Lung (tissue), 12 donors: ENCODE data around the gene FYB1. TPM values are rescaled to one million over a fixed set of nuclear protein-coding genes. Genes with fewer than 3 reads are reported as not detected.

ENCODE experiments used
- ATAC-seq: fragments of 200-7000 bp; cut with Tn5 transposase; one replicate; pipeline ENCODE4 v1.9.1; 2020; ENCODE audit warnings: moderate number of reproducible peaks; ENCODE audit not compliant: insufficient read depth, low FRiP score
- DNase-seq, 3 donors: peaks; one replicate each; pipeline ENCODE4 v3.0.0-alpha.2; 2013 to 2017
- H3K27ac ChIP-seq, 2 donors: one replicate each; pipeline ENCODE4 v1.5.1; 2013; ENCODE audit warnings: mild to moderate bottlenecking in 2 of 2, moderate library complexity in 2 of 2, control low read depth in 1 of 2, inconsistent platforms in 1 of 2, low read depth in 1 of 2, low read length in 1 of 2
- H3K27me3 ChIP-seq, 3 donors: one replicate each; pipeline ENCODE4 v1.5.1; 2013; ENCODE audit warnings: low read length in 2 of 3; ENCODE audit not compliant: control insufficient read depth in 3 of 3, insufficient read depth in 3 of 3
- H3K36me3 ChIP-seq, 4 donors: one replicate each; pipeline ENCODE4 v1.5.1; 2013; ENCODE audit warnings: low read length in 4 of 4, mild to moderate bottlenecking in 1 of 4, moderate library complexity in 1 of 4; ENCODE audit not compliant: control insufficient read depth in 4 of 4, insufficient read depth in 4 of 4
- H3K4me1 ChIP-seq, 5 donors: one replicate each; pipeline ENCODE4 v1.5.1; 2013; ENCODE audit warnings: low read length in 5 of 5, mild to moderate bottlenecking in 2 of 5, moderate library complexity in 1 of 5; ENCODE audit not compliant: control insufficient read depth in 5 of 5, insufficient read depth in 5 of 5
- H3K4me3 ChIP-seq: one replicate; pipeline ENCODE4 v1.5.1; 2013; ENCODE audit warnings: mild to moderate bottlenecking, control low read depth, moderate library complexity
- H3K9ac ChIP-seq, 2 donors: one replicate each; pipeline ENCODE4 v1.5.1; 2013; ENCODE audit warnings: low read length in 2 of 2, control low read depth in 1 of 2; ENCODE audit not compliant: insufficient read depth in 1 of 2
- H3K9me3 ChIP-seq, 4 donors: one replicate each; pipeline ENCODE4 v1.5.1; 2013; ENCODE audit warnings: low read length in 3 of 4, mild to moderate bottlenecking in 1 of 4, moderate library complexity in 1 of 4; ENCODE audit not compliant: control insufficient read depth in 4 of 4, insufficient read depth in 3 of 4
- CTCF ChIP-seq: IDR thresholded peaks from 2 replicates; pipeline ENCODE4 v1.5.1; 2012; ENCODE audit warnings: mild to moderate bottlenecking; ENCODE audit errors: control extremely low read depth, extremely low read depth
- WGBS, 2 donors: extraction: QIAGEN DNeasy Blood & Tissue Kit; methylation state at CpG; one replicate each; pipeline ENCODE4 v1.1.7; 2013; 5-methylcytosine and 5-hydroxymethylcytosine counted together
- polyA plus RNA-seq, 2 donors: library from polyadenylated mRNA; stranded (reverse); fragments of 200-250 nt; gene quantifications; one replicate each; pipeline ENCODE4 v1.2.1, GENCODE V29; 2013
- total RNA-seq, 2 donors: library from RNA; depleted of rRNA in 1 of 2; stranded (reverse); fragments of >200 nt in 1 of 2; gene quantifications; one replicate each; pipeline ENCODE4 v1.2.1, GENCODE V29; 2014 to 2021
- donor health status: control.
- donor health status: control.
- donor health status: Bipolar disorder and iron deficiency.
- donor health status: healthy.
- donor health status: DM: yes; HTN: yes; CAD: no.

Gene FYB1
- total and polyA plus RNA-seq, 4 donors = 4.5 to 51.4 (median 32.5) TPM

- H3K9me3 ChIP-seq = no peaks in the 10 kb centered on the region
- no peaks in the 10 kb centered on the region for H3K27me3 ChIP-seq
- no peak overlapping the region for H3K4me3 ChIP-seq
- no peak overlapping the region for H3K27ac ChIP-seq
- no peak for DNase-seq
- no peaks in the 10 kb centered on the region for H3K36me3 ChIP-seq
- no peaks in the 10 kb centered on the region for H3K4me1 ChIP-seq
- 68 to 75% methylated on average over 1 of the region's 1 CpG for WGBS, 2 donors
- no peak for TF ChIP-seq CTCF
- no peak overlapping the region for H3K9ac ChIP-seq
- ATAC-seq = no peak
These were observed 16.0 kb downstream of the FYB1 start for GRCh38 chr5:39203275-39203922.

GRCh38 chr5:39202597-39203274, 16.6 kb downstream of the FYB1 start:
- no peak overlapping the region for H3K4me3 ChIP-seq
- WGBS, 2 donors = 59 to 77% methylated on average over 11 of the region's 11 CpGs
- DNase-seq (no peak), ATAC-seq (peak; percentile 55)
- peak overlapping the region in 1 of 2 donors; percentile 54 for H3K27ac ChIP-seq
- TF ChIP-seq CTCF = no peak
- no peaks in the 10 kb centered on the region for H3K4me1 ChIP-seq
- H3K9ac ChIP-seq = no peak overlapping the region
- no peaks in the 10 kb centered on the region for H3K9me3 ChIP-seq
- H3K27me3 ChIP-seq = no peaks in the 10 kb centered on the region
- H3K36me3 ChIP-seq = no peaks in the 10 kb centered on the region

- TF ChIP-seq CTCF = no peak
- Histone ChIP-seq H3K9ac (no peak overlapping the region), H3K9me3 (no peaks in the 10 kb centered on the region), H3K27me3 (no peaks in the 10 kb centered on the region), H3K4me3 (no peak overlapping the region), H3K4me1 (no peaks in the 10 kb centered on the region), H3K27ac (peak overlapping the region in 1 of 2 donors; percentile 54), H3K36me3 (no peaks in the 10 kb centered on the region)
- ATAC-seq (no peak), DNase-seq (no peak)
- WGBS, 2 donors = 85 to 89% methylated on average over 11 of the region's 11 CpGs
These were observed 17.4 kb downstream of the FYB1 start for GRCh38 chr5:39201781-39202596.
